Fibroblast of mammary gland (primary cell): ENCODE measurements around the gene DPEP2.

Experiments used
- DNase-seq: peaks from one replicate; pipeline ENCODE4 v3.0.0-alpha.2; 2010; ENCODE audit warnings: low read depth
- H3K4me3 ChIP-seq: 2 replicates; pipeline ENCODE4 v1.5.1; 2011; ENCODE audit warnings: low read depth, mild to moderate bottlenecking, low read length, moderate library complexity; ENCODE audit not compliant: control insufficient read depth
- CTCF ChIP-seq: conservative IDR thresholded peaks from 2 replicates; pipeline ENCODE4 v1.5.1; 2011; ENCODE audit warnings: low read depth, low read length, inconsistent platforms; ENCODE audit not compliant: control insufficient read depth, insufficient read depth

Gene DPEP2

GRCh38 chr16:67951485-67951884 lies 47.8 kb downstream of the DPEP2 start:
- DNase-seq: no peak
- H3K4me3 ChIP-seq: no peak overlapping the region
- TF ChIP-seq CTCF: no peak

- DNase-seq: no peak
- no peak for TF ChIP-seq CTCF
- no peak overlapping the region for H3K4me3 ChIP-seq
These were observed 48.9 kb downstream of the DPEP2 start for GRCh38 chr16:67950335-67950843.

- H3K4me3 ChIP-seq: no peak overlapping the region
- no peak for TF ChIP-seq CTCF
- no peak for DNase-seq
These were observed 49.6 kb downstream of the DPEP2 start for GRCh38 chr16:67949645-67950044.

- no peak for TF ChIP-seq CTCF
- H3K4me3 ChIP-seq: no peak overlapping the region
These were observed 51.3 kb downstream of the DPEP2 start for GRCh38 chr16:67948015-67948414.

GRCh38 chr16:67946966-67947558 lies 52.2 kb downstream of the DPEP2 start:
- H3K4me3 ChIP-seq: no peak overlapping the region
- TF ChIP-seq CTCF: no peak

More at GRCh38 chr16:67948015-67948414, 51.3 kb downstream of the DPEP2 start:
- no peak for DNase-seq

GRCh38 chr16:67946128-67946569 lies 53.1 kb downstream of the DPEP2 start:
- H3K4me3 ChIP-seq: no peak overlapping the region
- no peak for TF ChIP-seq CTCF
- no peak for DNase-seq

More at GRCh38 chr16:67946966-67947558, 52.2 kb downstream of the DPEP2 start:
- DNase-seq: no peak

GRCh38 chr16:67945392-67945933 lies 53.8 kb downstream of the DPEP2 start:
- TF ChIP-seq CTCF: no peak
- peak; percentile 81 for DNase-seq
- no peak overlapping the region for H3K4me3 ChIP-seq
